Choroid plexus epithelial cell (primary cell): Measurements from ENCODE around the gene MED14.
A peak's percentile ranks its signal among the peaks of the same experiment; 100 is the strongest.

Source experiments
- DNase-seq: peaks from one replicate; pipeline ENCODE4 v3.0.0-alpha.2; 2010; ENCODE audit warnings: low read depth
- H3K4me3 ChIP-seq: 2 replicates; pipeline ENCODE4 v1.5.1; 2011; ENCODE audit warnings: low read depth, mild to moderate bottlenecking, control low read depth, low read length, moderate library complexity
- TF ChIP-seq, protein P1 (sequence below): conservative IDR thresholded peaks from 2 replicates; pipeline ENCODE4 v1.5.1; 2011; ENCODE audit warnings: low read depth, mild to moderate bottlenecking, control low read depth, inconsistent platforms, low read length, moderate library complexity

Gene MED14

DNA sequence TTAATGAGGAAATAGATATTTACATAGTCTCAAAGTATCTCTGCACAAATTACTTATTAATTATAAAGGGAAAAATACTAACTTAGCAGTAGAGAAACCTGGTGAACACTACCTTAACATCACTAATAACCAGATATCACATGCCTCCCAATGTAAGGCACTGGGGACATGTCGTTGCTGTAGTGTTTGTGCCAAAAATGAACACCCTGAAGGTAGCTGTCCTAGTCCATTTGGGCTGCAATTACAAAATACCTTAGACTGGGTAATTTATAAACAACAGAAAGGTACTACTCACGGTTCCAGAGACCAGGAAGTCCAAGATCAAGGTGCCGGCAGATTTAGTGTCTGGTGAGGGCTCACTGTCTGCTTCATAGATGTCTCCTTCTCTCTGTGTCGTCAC, 122.8 kb downstream of the MED14 start:
- H3K4me3 ChIP-seq = no peak overlapping the region
- TF ChIP-seq, protein P1, sequence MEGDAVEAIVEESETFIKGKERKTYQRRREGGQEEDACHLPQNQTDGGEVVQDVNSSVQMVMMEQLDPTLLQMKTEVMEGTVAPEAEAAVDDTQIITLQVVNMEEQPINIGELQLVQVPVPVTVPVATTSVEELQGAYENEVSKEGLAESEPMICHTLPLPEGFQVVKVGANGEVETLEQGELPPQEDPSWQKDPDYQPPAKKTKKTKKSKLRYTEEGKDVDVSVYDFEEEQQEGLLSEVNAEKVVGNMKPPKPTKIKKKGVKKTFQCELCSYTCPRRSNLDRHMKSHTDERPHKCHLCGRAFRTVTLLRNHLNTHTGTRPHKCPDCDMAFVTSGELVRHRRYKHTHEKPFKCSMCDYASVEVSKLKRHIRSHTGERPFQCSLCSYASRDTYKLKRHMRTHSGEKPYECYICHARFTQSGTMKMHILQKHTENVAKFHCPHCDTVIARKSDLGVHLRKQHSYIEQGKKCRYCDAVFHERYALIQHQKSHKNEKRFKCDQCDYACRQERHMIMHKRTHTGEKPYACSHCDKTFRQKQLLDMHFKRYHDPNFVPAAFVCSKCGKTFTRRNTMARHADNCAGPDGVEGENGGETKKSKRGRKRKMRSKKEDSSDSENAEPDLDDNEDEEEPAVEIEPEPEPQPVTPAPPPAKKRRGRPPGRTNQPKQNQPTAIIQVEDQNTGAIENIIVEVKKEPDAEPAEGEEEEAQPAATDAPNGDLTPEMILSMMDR = no peak
- DNase-seq = no peak

DNA sequence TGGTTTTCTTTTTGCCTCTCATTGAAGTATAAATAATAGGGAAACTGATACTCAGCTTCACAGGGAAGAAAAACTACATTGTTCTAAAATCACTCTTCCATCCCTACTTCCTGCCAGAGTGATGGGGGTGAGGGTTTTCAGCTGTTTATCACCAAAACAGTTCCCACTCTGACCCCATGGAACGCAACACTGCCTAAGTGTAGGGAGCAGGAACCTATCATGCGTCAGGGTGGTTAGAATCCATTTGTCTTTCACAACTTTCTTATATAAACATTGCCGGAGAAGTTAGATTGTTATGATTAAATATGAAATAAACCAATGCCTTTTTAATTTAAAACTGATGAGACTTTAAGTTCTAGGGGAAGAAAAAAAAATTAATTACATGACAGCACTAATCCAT, 128.0 kb downstream of the MED14 start:
- no peak overlapping the region for H3K4me3 ChIP-seq
- TF ChIP-seq, protein P1 = no peak
- DNase-seq = peak; percentile 18

DNA sequence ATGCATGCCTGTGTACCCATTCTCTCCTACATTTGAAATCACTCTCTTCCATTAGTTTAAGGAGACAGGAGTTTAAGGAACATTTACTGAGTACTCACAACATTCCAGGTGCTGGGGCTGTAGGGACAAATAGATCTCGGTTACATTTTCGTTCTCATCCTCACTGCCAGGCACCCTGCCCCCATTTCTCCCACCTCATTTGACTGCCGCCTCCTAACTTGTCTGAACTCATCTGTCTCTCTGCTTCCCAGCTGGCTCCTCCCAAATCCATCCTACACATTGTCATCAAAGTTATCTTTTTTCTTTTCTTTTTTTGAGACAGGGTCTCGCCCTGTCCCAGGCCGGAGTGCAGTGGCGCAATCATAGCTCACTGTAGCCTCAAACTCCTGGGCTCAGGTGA, 131.9 kb downstream of the MED14 start:
- DNase-seq = no peak
- TF ChIP-seq, protein P1 = no peak
- no peak overlapping the region for H3K4me3 ChIP-seq
